ENCODE measurements around the gene CROCC2. TPM values are rescaled to one million over a fixed set of nuclear protein-coding genes. Genes with fewer than 3 reads are reported as not detected.

The CROCC2 gene
- total and polyA plus RNA-seq, 12 donors = 0.07 to 0.65 (median 0.28) TPM; not detected in 6

DNA sequence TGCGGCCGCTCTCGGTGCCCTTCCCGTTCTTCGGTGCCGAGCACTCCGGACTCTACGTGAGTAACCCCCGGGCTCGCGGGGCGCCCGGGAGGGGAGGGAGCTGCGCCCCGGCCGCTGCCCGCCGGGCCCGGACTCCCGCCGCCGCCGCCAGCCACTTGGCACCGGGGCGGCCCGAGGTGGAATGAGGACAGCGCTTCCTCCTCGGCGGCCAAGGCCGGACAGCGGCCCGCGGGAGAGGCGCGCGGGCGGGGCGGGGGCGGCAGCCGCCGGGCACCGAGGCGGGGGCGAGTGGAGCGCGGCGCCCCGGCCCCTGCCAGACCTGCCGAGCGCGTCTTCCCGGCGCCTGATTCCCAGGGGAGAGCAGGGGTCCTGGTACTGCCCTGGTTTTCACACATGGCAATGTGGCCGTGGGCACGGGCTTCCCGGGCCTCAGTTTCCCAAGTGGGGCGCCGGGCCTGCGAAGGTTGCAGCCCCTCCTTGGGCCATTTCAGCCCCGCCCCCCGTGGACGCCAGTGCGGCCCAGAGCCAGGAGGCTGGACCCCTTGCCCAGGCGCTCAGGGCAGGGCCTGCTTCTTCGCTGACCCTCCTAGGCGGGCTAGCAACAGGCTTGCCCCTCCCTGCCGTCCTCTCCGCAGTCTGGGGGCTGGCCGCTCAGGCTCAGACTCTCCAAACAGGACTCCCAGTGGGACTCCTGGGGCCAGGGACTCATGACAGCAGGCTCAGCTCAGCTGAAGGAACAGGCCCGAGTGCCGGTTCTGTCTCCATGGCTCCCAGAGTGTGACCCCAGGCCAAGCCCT, 93.1 kb downstream of the CROCC2 start:
- Histone ChIP-seq H3K4me3 (peak overlapping the region; percentile 30 to 97 (median 38)), H3K36me3 (replicated peaks in 1 of 2) (no peaks in the 10 kb centered on the region), H3K27ac (peak overlapping the region in 4 of 5 donors; percentile 59 to 94 (median 65)), H3K9me3 (replicated peaks in 1 of 3) (peaks cover 0 to 10% (median 3%) of the 10 kb centered on the region in 3 donors), H3K27me3 (no peaks in the 10 kb centered on the region), H3K4me1 (replicated peaks in 1 of 2) (peaks cover 42 to 47% of the 10 kb centered on the region in 2 donors)
- 0 to 4% (median 3%) methylated on average over 13 to 71 of the region's 71 CpGs; no CpG with 5 or more reads in 1 of the 4 donors for WGBS, 4 donors
- TF ChIP-seq, protein P1, sequence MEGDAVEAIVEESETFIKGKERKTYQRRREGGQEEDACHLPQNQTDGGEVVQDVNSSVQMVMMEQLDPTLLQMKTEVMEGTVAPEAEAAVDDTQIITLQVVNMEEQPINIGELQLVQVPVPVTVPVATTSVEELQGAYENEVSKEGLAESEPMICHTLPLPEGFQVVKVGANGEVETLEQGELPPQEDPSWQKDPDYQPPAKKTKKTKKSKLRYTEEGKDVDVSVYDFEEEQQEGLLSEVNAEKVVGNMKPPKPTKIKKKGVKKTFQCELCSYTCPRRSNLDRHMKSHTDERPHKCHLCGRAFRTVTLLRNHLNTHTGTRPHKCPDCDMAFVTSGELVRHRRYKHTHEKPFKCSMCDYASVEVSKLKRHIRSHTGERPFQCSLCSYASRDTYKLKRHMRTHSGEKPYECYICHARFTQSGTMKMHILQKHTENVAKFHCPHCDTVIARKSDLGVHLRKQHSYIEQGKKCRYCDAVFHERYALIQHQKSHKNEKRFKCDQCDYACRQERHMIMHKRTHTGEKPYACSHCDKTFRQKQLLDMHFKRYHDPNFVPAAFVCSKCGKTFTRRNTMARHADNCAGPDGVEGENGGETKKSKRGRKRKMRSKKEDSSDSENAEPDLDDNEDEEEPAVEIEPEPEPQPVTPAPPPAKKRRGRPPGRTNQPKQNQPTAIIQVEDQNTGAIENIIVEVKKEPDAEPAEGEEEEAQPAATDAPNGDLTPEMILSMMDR (IDR thresholded peaks at IDR 0.05) = no peak
- peak in 1 of 2 donors; percentile 5 for TF ChIP-seq POLR2A (IDR thresholded peaks at IDR 0.05)
- peak in 6 of 7 donors; percentile 49 to 70 (median 62) for DNase-seq
- intact Hi-C loops (cut with DNase I) = no loop called here

DNA sequence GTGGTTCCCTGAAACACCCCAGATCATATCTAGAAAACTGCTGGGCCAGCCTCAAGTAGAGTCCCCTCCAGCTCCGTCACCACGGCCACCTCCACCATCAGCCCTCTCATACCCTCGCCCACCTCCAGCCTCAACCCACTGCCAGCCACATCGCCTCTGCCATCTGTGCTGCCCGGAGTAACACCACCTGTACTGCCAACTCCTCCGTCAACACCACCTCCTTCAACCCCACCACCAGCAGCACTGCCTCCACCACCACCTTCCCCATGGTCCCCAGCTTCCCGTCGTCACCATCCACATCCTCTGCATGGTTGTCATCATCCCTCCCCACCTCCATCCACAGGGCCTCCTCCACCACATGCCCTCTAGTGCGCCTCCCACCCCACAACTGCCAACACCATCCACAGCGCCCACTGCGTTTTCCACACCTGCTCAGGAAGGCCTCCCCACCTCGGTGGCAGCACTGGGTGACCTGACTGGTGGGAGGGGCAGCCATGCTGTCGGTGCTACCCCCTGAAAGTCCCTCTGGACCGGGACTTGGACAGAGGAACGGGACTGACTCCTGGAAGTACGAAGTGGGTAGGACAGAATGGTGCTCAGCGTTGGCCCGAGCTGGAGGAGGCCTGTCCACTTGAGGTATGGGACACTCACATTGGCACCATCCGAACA, 93.9 kb downstream of the CROCC2 start:
- intact Hi-C loops (cut with DNase I) = no loop called here
- Histone ChIP-seq H3K4me1 (replicated peaks in 1 of 2) (peaks cover 34 to 39% of the 10 kb centered on the region in 2 donors), H3K9me3 (replicated peaks in 1 of 3) (peaks cover 0 to 14% (median 8%) of the 10 kb centered on the region in 3 donors), H3K27ac (peak overlapping the region in 2 of 5 donors; percentile 65 to 94), H3K36me3 (replicated peaks in 1 of 2) (no peaks in the 10 kb centered on the region), H3K4me3 (peak overlapping the region in 2 of 4 donors; percentile 33 to 97), H3K27me3 (no peaks in the 10 kb centered on the region)
- TF ChIP-seq, protein P1 (IDR thresholded peaks at IDR 0.05) = no peak
- no peak for TF ChIP-seq POLR2A (IDR thresholded peaks at IDR 0.05)
- WGBS, 4 donors = 82 to 89% (median 85%) methylated on average over 16 to 19 of the region's 19 CpGs
- peak in 3 of 7 donors; percentile 27 to 49 (median 28) for DNase-seq

GRCh38 chr2:241000831-241001321, 94.7 kb downstream of the CROCC2 start:
- WGBS, 4 donors = 86 to 94% (median 90%) methylated on average over 9 of the region's 9 CpGs
- Histone ChIP-seq H3K4me3 (no peak overlapping the region), H3K27me3 (no peaks in the 10 kb centered on the region), H3K4me1 (replicated peaks in 1 of 2) (peaks cover 26 to 30% of the 10 kb centered on the region in 2 donors), H3K36me3 (replicated peaks in 1 of 2) (no peaks in the 10 kb centered on the region), H3K27ac (no peak overlapping the region), H3K9me3 (replicated peaks in 1 of 3) (peaks cover 0 to 18% (median 8%) of the 10 kb centered on the region in 3 donors)
- intact Hi-C loops (cut with DNase I) = no loop called here
- DNase-seq = peak in 3 of 7 donors; percentile 15 to 46 (median 21)
- TF ChIP-seq, protein P1 (IDR thresholded peaks at IDR 0.05) = no peak
- TF ChIP-seq POLR2A (IDR thresholded peaks at IDR 0.05) = no peak
